ENCODE data around the gene MAPKAP1. TPM values are rescaled to one million over a fixed set of nuclear protein-coding genes. Genes with fewer than 3 reads are reported as not detected.
"Not testable (repeated sequence)": the region's sequence is repeated elsewhere in the genome, so short reads cannot be mapped to it uniquely, and the experiment has no call there.

MAPKAP1 gene
- total RNA-seq, 2 experiments from 2014 or later = 47.2 to 48.0 TPM

DNA sequence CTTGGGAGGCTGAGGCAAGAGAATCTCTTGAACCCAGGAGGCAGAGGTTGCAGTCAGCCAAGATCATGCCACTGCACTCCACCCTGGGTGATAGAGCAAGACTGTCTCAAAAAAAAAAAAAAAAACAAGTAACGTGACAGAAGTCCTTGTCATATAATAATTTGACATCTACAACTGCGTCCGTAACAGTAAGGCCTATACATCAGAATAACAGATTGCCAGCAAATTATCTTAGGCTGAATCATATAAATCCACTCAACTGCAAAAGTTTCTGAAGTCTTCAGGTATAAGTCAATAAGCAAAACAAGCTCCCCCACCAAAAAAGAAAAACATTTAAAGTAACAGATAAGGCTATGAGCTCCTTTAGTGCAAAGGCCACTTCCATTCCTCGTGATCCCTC lies 3.3 kb downstream of the MAPKAP1 start:
- H3K4me3 Mint-ChIP-seq = no peak overlapping the region
- no peaks in the 10 kb centered on the region for H3K9me3 Mint-ChIP-seq
- peaks cover 13% of the 10 kb centered on the region for H3K36me3 Mint-ChIP-seq (ENCODE audit: low read depth)
- ChIA-PET CTCF (no interaction called here), POLR2A (interaction anchor here (1.0 kb wide), 1 partner anchor 42 kb away, joined by 3 read pairs; no protein-coding TSS in a partner anchor)
- no peak overlapping the region for H3K27ac Mint-ChIP-seq
- H3K4me1 Mint-ChIP-seq = peaks cover 48% of the 10 kb centered on the region
- DNase-seq = no peak
- no peaks in the 10 kb centered on the region for H3K27me3 Mint-ChIP-seq

DNA sequence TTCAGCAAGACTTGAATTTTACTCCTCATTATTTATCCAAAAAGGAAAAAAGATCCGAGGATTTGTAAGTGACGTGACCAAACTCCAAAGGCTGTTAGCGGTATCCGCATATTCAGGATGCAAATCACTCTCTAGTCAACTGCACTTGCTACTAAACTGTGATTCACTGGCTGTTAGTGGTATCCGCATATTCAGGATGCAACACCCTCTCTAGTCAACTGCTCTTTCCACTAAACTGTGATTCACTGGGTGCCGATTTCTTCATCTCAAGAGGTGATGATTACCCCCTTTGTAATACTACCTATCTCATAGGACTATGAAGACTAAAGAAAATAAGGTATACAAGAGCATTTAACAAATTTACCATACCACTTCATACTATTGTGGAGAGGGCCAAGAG lies 5.7 kb downstream of the MAPKAP1 start:
- Mint-ChIP-seq H3K27ac (no peak overlapping the region), H3K27me3 (no peaks in the 10 kb centered on the region), H3K4me3 (no peak overlapping the region), H3K9me3 (no peaks in the 10 kb centered on the region), H3K36me3 (ENCODE audit: low read depth) (peaks cover 13% of the 10 kb centered on the region), H3K4me1 (peaks cover 44% of the 10 kb centered on the region)
- DNase-seq = no peak
- POLR2A ChIA-PET = no interaction called here
- CTCF ChIA-PET = no interaction called here

DNA sequence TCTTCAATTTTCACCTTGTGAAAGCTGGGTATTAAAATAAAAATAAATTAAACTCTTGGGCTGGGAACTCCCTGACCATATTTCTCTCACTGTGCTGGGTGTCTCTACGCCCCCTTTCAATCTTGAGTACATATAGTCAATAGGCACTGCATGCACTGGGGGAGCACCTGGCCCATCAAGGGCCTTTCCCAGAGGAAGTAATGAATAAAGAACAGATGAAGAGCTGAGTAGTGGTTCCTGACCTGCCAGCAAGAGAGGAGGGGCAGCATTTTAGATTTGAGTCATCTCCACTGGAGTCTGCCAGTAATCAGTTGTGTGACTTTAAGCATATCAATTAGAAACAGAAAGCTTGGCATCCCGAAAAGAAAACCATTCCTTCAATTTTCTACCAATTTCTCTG lies 6.2 kb downstream of the MAPKAP1 start:
- POLR2A ChIA-PET = no interaction called here
- DNase-seq = no peak
- no peak overlapping the region for H3K27ac Mint-ChIP-seq

DNA sequence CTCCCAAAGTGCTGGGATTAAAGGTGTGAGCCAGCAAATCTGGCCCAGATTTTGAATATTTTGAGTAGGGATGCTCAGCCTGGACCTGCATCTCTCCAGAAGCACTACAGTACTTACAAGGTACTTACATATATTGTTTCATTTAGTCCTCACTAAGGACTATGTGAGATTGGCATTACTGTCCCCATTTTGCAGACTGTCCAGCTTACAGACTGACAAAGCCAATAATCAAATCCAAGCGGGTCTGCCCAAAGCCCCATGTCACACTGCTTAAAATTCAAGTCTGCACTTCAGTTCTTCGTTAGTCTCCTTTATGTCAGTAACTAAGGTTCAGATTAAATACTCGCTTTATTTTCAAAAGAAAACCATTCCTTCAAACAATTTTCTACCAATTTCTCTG lies 7.1 kb downstream of the MAPKAP1 start:
- POLR2A ChIA-PET = no interaction called here
- Mint-ChIP-seq H3K9me3 (no peaks in the 10 kb centered on the region), H3K4me3 (no peak overlapping the region), H3K36me3 (ENCODE audit: low read depth) (peaks cover 15% of the 10 kb centered on the region), H3K27ac (no peak overlapping the region), H3K4me1 (peaks cover 30% of the 10 kb centered on the region), H3K27me3 (no peaks in the 10 kb centered on the region)
- CTCF ChIA-PET = no interaction called here
- no peak for DNase-seq

More for the DNA sequence above, 6.2 kb downstream of the MAPKAP1 start:
- CTCF ChIA-PET = no interaction called here
- no peaks in the 10 kb centered on the region for H3K27me3 Mint-ChIP-seq
- H3K9me3 Mint-ChIP-seq = no peaks in the 10 kb centered on the region
- H3K4me1 Mint-ChIP-seq = peaks cover 38% of the 10 kb centered on the region
- H3K4me3 Mint-ChIP-seq = no peak overlapping the region
- peaks cover 13% of the 10 kb centered on the region for H3K36me3 Mint-ChIP-seq (ENCODE audit: low read depth)

DNA sequence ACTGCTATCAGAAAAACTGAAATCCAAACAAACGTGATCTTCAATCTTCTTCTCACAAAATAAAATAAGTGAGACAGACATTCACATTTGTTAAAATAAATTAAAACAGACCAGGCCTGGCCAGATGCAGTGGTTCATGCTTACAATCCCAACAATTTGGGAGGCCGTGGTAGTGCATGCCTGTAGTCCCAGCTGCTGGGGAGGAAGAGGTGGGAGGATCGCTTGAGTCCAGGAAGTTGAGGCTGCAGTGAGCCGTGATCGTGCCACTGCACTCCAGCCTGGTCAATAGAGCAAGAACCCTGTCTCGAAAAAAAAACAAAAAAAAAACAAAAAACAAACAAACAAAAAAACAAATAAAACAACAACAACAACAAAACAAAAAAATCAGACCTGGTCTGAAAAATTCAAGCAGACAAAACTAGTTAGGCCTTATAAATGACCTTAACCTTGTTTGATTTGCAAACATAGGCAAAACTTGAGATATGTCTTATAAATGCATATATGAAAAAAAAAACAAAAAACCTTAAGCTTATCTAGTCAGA lies 10.8 kb downstream of the MAPKAP1 start:
- ChIA-PET POLR2A (no interaction called here), CTCF (no interaction called here)
- Mint-ChIP-seq H3K27me3 (no peaks in the 10 kb centered on the region), H3K9me3 (no peaks in the 10 kb centered on the region), H3K36me3 (ENCODE audit: low read depth) (peaks cover 10% of the 10 kb centered on the region), H3K4me1 (peaks cover 7% of the 10 kb centered on the region), H3K4me3 (no peak overlapping the region), H3K27ac (no peak overlapping the region)
- no peak for DNase-seq

DNA sequence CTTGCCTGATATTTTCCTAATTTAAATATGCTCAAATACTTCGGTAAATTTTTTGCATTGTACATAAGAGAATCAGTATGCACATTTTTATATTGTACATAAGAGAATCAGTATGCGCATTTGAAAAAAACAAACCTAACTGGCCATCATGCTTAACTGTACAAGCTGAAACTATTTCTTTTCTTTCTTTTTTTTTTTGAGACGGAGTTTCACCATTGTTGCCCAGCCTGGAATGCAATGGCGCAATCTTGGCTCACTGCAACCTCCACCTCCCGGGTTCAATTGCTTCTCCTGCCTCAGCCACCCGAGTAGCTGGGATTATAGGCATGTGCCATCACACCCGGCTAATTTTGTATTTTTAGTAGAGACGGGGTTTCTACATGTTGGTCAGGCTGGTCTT lies 11.5 kb downstream of the MAPKAP1 start:
- H3K27ac Mint-ChIP-seq, CTCF ChIA-PET, DNase-seq, H3K27me3 Mint-ChIP-seq, H3K4me3 Mint-ChIP-seq, H3K9me3 Mint-ChIP-seq, H3K4me1 Mint-ChIP-seq: not testable (repeated sequence)
- POLR2A ChIA-PET = interaction anchor here (1.0 kb wide), 1 partner anchor 11 kb away, joined by 3 read pairs; the partner anchor contains the start of gene MAPKAP1
- H3K36me3 Mint-ChIP-seq (ENCODE audit: low read depth) = peaks cover 15% of the 10 kb centered on the region

GRCh38 chr9:125694478-125694877 lies 12.5 kb downstream of the MAPKAP1 start:
- POLR2A ChIA-PET = interaction anchor here (1.0 kb wide), 1 partner anchor 12 kb away, joined by 3 read pairs; the partner anchor contains the start of gene MAPKAP1
- CTCF ChIA-PET = no interaction called here
- Mint-ChIP-seq H3K27me3 (no peaks in the 10 kb centered on the region), H3K4me3 (no peak overlapping the region), H3K27ac (no peak overlapping the region), H3K9me3 (no peaks in the 10 kb centered on the region), H3K36me3 (ENCODE audit: low read depth) (peaks cover 21% of the 10 kb centered on the region), H3K4me1 (no peaks in the 10 kb centered on the region)
- DNase-seq = no peak

- H3K4me3 Mint-ChIP-seq, H3K9me3 Mint-ChIP-seq, H3K4me1 Mint-ChIP-seq, CTCF ChIA-PET, POLR2A ChIA-PET, DNase-seq, H3K27ac Mint-ChIP-seq, H3K27me3 Mint-ChIP-seq: not testable (repeated sequence)
- peaks cover 21% of the 10 kb centered on the region for H3K36me3 Mint-ChIP-seq (ENCODE audit: low read depth)
Measured at GRCh38 chr9:125693492-125693891, 13.5 kb downstream of the MAPKAP1 start.

GRCh38 chr9:125691869-125692268 lies 15.1 kb downstream of the MAPKAP1 start:
- ChIA-PET POLR2A (no interaction called here), CTCF (no interaction called here)
- H3K9me3 Mint-ChIP-seq = no peaks in the 10 kb centered on the region
- H3K4me1 Mint-ChIP-seq = no peaks in the 10 kb centered on the region
- H3K4me3 Mint-ChIP-seq = no peak overlapping the region
- H3K27me3 Mint-ChIP-seq = no peaks in the 10 kb centered on the region
- no peak for DNase-seq
- H3K27ac Mint-ChIP-seq = no peak overlapping the region
- peaks cover 21% of the 10 kb centered on the region for H3K36me3 Mint-ChIP-seq (ENCODE audit: low read depth)

- Mint-ChIP-seq H3K4me3 (no peak overlapping the region), H3K4me1 (no peaks in the 10 kb centered on the region), H3K27me3 (no peaks in the 10 kb centered on the region), H3K9me3 (no peaks in the 10 kb centered on the region), H3K27ac (no peak overlapping the region), H3K36me3 (ENCODE audit: low read depth) (peaks cover 21% of the 10 kb centered on the region)
- POLR2A ChIA-PET = no interaction called here
- CTCF ChIA-PET = no interaction called here
- no peak for DNase-seq
Measured at GRCh38 chr9:125690679-125691078, 16.3 kb downstream of the MAPKAP1 start.

GRCh38 chr9:125687163-125687863 lies 19.7 kb downstream of the MAPKAP1 start:
- no peaks in the 10 kb centered on the region for H3K9me3 Mint-ChIP-seq
- CTCF ChIA-PET = no interaction called here
- no peak overlapping the region for H3K27ac Mint-ChIP-seq
- POLR2A ChIA-PET = no interaction called here
- H3K36me3 Mint-ChIP-seq (ENCODE audit: low read depth) = peaks cover 18% of the 10 kb centered on the region
- H3K27me3 Mint-ChIP-seq = no peaks in the 10 kb centered on the region
- DNase-seq = no peak
- H3K4me3 Mint-ChIP-seq = no peak overlapping the region
- no peaks in the 10 kb centered on the region for H3K4me1 Mint-ChIP-seq

- Mint-ChIP-seq H3K9me3 (no peaks in the 10 kb centered on the region), H3K27me3 (no peaks in the 10 kb centered on the region), H3K4me1 (no peaks in the 10 kb centered on the region), H3K27ac (no peak overlapping the region), H3K36me3 (ENCODE audit: low read depth) (peaks cover 6% of the 10 kb centered on the region), H3K4me3 (no peak overlapping the region)
- POLR2A ChIA-PET = no interaction called here
- CTCF ChIA-PET = no interaction called here
- no peak for DNase-seq
Measured at GRCh38 chr9:125685167-125685566, 21.8 kb downstream of the MAPKAP1 start.

- H3K36me3 Mint-ChIP-seq (ENCODE audit: low read depth) = peaks cover 3% of the 10 kb centered on the region
- ChIA-PET CTCF (no interaction called here), POLR2A (no interaction called here)
- no peak overlapping the region for H3K27ac Mint-ChIP-seq
- H3K9me3 Mint-ChIP-seq = no peaks in the 10 kb centered on the region
- no peak overlapping the region for H3K4me3 Mint-ChIP-seq
- H3K27me3 Mint-ChIP-seq = no peaks in the 10 kb centered on the region
- DNase-seq = no peak
- no peaks in the 10 kb centered on the region for H3K4me1 Mint-ChIP-seq
Measured at GRCh38 chr9:125683486-125683885, 23.5 kb downstream of the MAPKAP1 start.

DNA sequence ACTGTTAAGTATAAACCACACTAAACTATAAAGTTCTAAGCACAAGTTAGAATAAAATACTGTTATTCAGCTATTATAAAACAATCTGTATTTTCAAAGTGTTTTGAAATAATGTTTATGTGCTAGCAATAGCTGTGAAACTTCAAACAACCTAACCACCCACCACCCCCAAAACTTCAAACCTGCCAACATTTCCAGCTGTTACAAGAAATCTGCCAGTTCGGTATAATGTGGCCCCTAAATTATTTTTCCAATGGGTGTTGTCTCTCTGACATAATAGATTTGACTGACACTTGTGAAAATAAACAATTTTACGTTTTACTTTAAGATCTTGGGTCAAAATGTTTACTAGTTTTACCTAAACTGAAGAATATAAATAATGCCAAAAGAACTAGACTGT lies 24.7 kb downstream of the MAPKAP1 start:
- DNase-seq = no peak
- no peak overlapping the region for H3K4me3 Mint-ChIP-seq
- no peaks in the 10 kb centered on the region for H3K9me3 Mint-ChIP-seq
- H3K36me3 Mint-ChIP-seq (ENCODE audit: low read depth) = peaks cover 3% of the 10 kb centered on the region
- CTCF ChIA-PET = no interaction called here
- no peaks in the 10 kb centered on the region for H3K4me1 Mint-ChIP-seq
- H3K27ac Mint-ChIP-seq = no peak overlapping the region
- no peaks in the 10 kb centered on the region for H3K27me3 Mint-ChIP-seq
- POLR2A ChIA-PET = no interaction called here

Measured in activated CD4-positive, alpha-beta memory T cell treated with anti-CD3 and anti-CD28 coated beads, Interleukin-2, amount 10 ng/mL, durations not matched to agents 7 days and 5 days (primary cell).